GM18508 (cell line): ENCODE data around the gene APOE.
"Not testable (repeated sequence)": the region's sequence is repeated elsewhere in the genome, so short reads cannot be mapped to it uniquely, and the experiment has no call there.

Source experiments
- ATAC-seq: cut with Tn5 transposase; IDR thresholded peaks from one replicate; pipeline ENCODE4 v1.9.1; 2021; ENCODE audit warnings: moderate number of reproducible peaks; ENCODE audit not compliant: insufficient read depth, unreplicated experiment

APOE gene

DNA sequence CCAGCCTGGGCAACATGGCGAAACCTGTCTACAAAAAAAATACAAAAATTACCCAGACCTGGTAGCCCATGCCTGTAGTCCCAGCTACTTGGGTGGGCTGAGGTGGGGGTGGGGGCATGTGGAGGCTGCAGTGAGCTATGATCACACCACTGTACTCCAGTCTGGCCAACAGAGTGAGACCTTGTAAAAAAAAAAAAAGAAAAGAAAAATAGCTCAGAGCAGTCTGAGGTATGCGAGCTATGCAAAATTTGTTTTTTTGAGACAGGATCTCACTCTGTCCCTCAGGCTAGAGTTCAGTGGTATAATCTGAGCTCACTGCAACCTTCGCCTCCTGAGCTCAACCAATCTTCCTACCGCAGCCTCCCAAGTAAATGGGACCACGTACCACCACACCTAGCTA is 21.7 kb upstream of the APOE start:
- ATAC-seq = no peak

DNA sequence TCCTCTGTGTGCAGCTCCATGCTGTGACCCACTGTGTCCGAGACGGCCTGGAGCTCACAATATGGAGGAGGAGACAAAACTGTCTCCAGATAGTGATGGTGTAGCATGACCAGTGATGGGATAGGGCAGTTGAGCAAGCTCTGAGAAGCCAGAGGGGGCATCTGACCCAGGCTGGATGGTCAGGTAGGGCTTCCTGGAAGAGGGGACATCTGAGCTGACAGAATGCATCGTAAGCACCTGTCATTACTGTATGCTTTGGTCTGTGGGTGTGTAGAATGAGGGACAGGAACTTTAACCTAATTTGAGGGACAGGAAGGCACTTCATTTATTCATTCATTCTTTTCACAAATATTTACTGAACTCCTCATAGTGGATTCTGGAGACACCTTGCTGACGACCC is 21.0 kb upstream of the APOE start:
- ATAC-seq = no peak

DNA sequence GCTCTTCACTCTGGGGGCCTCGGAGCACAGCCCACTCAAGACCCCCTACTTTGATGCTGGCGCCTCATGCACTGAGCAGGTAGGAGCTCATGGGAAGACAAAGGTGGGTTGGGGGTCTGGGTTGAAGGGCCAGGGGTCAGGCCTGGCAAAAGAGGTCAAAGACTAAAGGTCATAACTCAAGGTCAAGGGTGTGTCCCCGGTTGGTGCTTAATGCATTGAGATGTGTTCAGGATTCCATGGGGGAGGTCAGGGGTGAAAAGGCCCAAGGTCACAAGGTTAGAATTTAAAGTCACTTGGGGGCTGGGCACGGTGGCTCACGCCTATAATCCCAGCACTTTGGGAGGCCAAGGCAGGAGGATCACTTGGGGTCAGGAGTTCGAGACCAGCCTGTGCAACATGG is 19.5 kb upstream of the APOE start:
- no peak for ATAC-seq

DNA sequence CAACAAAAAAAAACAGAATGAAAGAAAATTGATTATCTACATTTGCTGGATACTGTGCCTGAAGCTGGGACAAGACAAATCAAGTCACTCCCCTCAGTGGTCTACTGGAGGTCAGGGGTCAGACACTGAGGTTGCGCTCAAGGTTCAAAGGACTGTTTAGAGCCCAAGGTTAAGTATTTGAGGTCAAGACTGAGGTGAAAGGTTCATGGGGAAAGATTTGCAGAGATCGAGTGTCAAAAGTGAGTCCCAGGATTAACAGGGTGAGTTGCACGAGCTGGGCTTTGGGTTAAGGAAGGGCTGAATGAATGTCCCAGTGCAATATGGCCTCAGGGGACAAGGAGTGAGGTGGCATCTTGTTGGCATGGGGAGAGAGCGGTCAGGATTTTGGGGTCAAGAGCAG is 17.9 kb upstream of the APOE start:
- ATAC-seq = no peak

DNA sequence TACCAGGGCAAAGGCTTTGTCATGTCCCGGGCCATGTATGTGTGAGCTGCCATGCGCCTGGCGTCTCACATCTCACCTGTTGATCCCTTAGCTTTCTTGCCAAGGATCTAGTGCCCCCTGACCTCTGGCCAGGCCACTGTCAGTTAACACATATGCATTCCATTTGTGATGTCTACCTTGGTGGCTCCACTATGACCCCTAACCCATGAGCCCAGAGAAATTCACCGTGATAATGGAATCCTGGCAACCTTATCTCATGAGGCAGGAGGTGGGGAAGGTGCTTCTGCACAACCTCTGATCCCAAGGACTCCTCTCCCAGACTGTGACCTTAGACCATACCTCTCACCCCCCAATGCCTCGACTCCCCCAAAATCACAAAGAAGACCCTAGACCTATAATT is 17.3 kb upstream of the APOE start:
- not testable (repeated sequence) for ATAC-seq

DNA sequence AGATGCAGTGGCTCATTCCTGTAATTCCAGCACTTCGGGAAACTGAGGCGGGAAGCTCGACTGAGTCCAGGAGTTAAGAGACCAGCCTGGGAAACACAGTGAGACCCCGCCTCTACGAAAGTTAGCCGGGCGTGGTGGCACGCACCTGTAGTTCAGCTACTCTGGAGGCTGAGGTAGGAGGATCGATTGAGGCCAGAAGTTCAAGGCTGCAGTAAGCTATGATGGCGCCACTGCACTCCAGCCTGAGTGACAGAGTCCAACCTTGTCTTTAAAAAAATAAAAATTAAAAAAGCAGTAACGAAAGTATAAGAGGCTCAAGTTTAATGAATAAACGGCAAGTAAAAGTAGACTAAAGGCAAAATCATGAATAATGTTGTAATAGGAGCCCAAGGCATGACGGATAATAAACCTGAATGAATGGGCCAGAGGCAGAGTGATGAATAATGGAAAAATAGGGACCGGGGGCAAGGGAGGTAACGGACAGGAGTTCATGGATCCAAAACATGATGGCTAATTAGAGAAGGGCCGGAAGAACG is 15.7 kb upstream of the APOE start:
- ATAC-seq = no peak

DNA sequence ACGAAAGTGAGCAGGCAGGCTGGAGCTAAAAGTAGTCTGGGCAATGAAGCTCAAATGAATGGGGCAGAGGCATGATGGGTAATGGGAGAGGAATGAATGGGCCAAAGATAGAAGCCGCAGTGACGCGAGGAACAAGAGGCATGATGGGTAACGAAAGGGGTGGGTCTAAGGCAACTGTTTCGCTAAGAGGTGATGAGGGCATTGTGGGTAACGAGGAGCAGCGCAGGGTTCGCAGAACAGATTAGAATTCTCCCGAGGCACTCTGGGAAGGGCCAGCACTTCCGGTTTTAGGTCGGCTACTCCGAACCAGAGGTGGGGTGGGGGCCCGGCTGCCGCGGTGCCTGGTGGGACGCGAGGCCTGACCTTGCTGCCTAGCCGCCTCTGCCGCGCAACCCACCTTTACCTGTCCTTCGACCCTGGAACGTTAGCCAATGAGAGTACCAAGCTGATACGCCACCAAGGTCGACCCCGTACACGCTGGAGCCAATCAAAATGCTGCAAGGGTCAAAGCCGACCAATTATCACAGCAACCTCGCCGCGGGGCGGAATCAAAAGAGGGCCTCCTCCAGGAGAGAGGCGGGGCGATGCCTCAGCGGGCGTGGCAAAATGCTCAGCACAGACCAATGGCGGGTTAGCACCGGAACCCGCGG is 15.1 kb upstream of the APOE start:
- ATAC-seq = peak; percentile 62

DNA sequence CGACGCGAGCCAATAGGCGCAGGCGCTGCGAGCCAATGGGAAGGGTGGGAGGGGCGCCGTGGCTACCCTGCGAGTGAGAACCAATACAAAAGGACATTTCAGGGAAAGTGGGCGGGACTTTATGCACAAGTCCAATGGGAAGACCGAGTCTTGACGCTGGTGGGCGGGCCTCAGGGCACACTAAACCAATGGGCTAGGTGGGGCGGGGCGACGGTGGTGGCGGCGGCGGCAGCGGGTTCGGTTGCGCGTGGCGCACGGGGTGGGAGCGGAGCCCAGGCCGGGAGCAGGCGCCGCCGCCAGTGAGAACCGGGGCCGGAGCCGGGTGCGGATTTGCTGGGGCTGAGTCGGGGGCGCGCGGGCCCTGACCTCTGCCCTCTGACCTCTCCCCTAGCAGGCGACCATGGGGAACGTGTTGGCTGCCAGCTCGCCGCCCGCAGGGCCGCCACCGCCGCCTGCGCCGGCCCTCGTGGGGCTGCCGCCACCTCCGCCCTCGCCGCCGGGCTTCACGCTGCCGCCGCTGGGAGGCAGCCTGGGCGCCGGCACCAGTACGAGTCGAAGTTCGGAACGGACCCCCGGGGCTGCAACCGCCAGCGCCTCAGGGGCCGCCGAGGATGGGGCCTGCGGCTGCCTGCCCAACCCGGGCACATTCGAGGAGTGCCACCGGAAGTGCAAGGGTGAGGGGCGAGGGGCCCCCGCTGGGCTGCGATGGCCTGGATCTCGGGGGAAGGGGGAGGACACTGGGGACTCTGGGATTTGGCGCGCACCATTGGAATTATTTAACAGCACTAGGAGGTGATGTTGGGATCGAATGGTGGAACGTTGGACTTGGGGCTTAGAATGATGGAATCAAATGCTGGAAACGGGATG is 14.3 kb upstream of the APOE start, which contains the start of gene TOMM40:
Gene TOMM40 (plus strand): TSS at position 239 of the 867 bp plus-strand sequence. CDS start 162 bp downstream, at position 401.
- ATAC-seq = peak; percentile 38

DNA sequence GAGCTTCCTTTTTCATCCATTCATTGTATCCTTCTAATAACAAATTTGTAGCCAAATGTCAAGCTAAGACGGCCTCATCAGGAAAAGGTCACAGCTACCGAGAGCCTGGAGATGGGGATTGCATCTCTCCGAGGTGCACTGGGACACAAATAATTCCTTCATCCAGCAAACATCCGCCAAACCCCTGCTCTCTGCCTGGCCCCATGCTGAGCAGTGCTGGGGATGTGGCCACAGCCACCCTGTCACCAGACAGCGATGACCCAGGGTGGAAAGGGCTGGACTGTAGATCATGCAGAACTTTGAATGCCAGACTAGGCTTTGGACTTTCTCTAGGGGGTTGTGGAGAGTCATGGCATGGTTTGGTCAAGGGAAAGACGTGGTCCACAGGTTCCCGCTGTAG is 12.7 kb upstream of the APOE start:
- no peak for ATAC-seq

DNA sequence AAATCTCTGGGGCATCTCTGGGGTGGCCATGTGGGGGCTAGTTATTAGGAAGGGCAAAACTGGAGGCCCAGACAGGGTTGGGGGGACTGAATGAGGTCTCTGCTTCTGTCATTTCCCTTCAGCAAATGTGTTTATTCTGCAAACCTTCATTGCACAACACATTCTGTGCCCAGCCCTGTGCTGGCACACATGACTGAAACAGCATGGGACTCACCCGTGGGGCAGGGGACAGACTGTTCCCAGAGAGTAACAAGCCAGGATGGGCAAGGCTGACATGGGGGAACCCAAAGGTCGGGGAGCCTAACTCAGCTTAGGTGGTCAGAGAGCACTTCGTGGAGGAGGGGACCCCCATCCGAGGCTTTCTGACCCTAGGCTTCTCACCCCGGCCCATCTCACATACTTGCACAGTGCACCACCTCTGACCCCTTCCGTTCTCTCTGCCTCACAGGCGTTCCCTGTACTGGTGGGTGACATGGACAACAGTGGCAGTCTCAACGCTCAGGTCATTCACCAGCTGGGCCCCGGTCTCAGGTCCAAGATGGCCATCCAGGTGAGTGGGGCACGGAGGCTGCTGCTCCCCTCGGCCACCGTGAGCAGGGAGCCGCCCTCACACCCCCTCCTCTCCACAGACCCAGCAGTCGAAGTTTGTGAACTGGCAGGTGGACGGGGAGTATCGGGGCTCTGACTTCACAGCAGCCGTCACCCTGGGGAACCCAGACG is 12.1 kb upstream of the APOE start:
- ATAC-seq = no peak

DNA sequence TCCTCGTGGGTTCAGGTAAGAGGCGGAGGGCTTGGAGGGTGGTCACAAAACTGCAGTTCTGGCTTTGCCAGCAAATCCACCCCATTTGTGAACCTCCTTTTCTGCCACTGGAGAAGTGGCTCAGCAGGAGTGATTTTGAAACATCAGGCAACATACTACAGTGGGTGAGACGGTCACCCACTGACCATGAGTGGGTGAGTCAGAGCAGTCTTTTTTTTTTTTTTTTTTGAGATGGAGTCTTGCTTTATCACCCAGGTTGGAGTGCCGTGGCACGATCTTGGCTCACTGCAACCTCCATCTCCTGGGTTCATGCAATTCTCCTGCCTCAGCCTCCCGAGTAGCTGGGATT is 11.6 kb upstream of the APOE start:
- no peak for ATAC-seq

DNA sequence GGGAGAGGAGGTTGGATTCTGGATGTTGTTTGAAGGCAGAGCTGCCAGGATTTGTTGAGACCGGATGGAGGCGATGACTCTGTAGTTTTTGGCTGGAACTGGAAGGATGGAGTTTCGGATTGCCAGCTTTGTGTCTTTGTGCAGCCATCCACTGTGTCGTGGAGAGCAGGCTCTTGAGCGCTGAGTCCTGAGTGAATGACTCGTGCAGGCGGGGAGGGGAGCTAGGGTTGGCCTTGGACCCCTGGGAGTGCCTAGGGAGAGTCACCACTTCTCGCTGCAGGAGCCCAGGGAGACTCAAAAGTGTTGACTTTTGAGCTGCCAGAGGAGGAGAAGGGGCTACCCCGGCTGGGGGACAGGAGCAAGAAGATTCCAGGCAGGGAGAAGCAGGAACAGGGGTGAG is 10.7 kb upstream of the APOE start:
- no peak for ATAC-seq

DNA sequence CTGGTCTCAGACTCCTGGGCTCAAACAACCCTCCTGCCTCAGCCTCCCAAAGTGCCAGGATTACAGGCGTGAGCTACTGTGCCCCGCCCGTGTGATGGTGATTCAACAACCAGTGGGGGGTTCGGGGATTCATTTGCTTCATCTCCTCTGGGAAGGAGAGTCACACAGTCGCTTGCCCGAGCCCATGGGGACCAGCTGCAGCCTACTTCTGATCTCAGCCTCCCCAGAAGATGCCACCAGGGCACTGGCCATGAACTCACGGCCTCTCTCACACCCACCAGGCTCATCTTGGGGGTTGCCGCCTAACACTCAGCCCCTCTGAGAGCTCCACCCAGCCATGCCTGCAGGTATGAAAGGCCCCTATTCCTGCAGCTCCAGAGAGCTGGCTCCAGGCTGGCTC is 7.8 kb upstream of the APOE start:
- no peak for ATAC-seq

DNA sequence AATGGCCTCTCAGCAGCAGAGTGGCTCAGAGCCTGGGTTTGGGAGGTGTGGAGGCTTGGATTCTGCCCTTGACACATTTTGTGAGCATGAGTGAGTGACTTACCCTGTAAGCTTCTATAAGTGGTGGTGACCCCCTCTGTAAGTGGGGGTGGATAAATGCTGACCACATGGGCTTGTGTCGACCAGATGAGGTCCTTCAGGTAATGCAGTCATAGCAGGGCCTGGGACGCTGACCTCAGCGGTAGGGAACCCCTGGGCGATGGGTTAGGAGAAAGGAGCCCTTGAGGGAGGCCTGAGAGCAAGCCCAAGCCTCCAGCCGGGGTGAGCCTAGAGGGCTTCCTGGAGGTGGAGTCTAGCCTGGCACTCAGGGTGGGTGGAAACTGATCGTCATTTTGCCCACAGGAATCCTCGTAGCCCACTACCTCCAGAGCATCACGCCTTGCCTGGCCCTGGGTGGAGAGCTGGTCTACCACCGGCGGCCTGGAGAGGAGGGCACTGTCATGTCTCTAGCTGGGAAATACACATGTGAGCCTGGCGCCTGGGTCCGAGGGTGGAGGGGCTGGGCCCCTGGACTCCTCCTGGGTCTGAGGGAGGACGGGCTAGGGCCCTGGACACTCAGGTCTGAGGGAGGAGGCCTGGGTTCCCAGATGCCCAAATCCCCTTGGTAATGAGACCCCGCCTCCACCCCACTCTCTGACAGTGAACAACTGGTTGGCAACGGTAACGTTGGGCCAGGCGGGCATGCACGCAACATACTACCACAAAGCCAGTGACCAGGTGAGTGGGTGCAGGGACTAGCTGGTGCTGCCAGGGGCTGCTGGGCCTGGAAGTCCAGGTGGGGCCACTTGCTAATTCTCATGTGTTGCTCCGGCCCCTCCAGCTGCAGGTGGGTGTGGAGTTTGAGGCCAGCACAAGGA is 5.0 kb upstream of the APOE start:
- ATAC-seq = no peak

DNA sequence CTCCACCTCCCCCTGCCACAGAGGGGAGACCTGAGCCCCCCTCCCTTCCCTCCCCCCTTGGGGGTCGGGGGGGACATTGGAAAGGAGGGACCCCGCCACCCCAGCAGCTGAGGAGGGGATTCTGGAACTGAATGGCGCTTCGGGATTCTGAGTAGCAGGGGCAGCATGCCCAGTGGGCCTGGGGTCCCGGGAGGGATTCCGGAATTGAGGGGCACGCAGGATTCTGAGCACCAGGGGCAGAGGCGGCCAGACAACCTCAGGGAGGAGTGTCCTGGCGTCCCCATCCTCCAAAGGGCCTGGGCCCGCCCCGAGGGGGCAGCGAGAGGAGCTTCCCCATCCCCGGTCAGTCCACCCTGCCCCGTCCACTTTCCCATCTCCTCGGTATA is 2.4 kb upstream of the APOE start:
- ATAC-seq = no peak

DNA sequence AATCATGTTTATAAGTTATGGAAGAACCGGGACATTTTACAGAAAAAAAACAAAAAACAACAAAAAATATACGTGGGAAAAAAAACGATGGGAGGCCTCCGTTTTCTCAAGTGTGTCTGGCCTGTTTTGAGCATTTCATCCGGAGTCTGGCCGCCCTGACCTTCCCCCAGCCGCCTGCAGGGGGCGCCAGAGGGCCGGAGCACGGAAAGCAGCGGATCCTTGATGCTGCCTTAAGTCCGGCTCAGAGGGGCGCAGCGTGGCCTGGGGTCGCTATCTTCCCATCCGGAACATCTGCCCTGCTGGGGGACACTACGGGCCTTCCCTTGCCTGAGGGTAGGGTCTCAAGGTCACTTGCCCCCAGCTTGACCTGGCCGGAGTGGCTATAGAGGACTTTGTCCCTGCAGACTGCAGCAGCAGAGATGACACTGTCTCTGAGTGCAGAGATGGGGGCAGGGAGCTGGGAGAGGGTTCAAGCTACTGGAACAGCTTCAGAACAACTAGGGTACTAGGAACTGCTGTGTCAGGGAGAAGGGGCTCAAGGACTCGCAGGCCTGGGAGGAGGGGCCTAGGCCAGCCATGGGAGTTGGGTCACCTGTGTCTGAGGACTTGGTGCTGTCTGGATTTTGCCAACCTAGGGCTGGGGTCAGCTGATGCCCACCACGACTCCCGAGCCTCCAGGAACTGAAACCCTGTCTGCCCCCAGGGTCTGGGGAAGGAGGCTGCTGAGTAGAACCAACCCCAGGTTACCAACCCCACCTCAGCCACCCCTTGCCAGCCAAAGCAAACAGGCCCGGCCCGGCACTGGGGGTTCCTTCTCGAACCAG is 1.8 kb upstream of the APOE start:
- ATAC-seq = no peak

DNA sequence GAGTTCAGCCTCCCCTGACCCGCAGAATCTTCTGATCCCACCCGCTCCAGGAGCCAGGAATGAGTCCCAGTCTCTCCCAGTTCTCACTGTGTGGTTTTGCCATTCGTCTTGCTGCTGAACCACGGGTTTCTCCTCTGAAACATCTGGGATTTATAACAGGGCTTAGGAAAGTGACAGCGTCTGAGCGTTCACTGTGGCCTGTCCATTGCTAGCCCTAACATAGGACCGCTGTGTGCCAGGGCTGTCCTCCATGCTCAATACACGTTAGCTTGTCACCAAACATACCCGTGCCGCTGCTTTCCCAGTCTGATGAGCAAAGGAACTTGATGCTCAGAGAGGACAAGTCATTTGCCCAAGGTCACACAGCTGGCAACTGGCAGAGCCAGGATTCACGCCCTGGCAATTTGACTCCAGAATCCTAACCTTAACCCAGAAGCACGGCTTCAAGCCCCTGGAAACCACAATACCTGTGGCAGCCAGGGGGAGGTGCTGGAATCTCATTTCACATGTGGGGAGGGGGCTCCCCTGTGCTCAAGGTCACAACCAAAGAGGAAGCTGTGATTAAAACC is 1.1 kb upstream of the APOE start:
- no peak for ATAC-seq

DNA sequence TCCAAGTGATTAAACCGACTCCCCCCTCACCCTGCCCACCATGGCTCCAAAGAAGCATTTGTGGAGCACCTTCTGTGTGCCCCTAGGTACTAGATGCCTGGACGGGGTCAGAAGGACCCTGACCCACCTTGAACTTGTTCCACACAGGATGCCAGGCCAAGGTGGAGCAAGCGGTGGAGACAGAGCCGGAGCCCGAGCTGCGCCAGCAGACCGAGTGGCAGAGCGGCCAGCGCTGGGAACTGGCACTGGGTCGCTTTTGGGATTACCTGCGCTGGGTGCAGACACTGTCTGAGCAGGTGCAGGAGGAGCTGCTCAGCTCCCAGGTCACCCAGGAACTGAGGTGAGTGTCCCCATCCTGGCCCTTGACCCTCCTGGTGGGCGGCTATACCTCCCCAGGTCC is 2.0 kb downstream of the APOE start:
- ATAC-seq = no peak
